Activated CD4-positive, alpha-beta T cell treated with anti-CD3 and anti-CD28 coated beads for 36 hours (primary cell): Measurements from ENCODE around the gene BTBD6. TPM values are rescaled to one million over a fixed set of nuclear protein-coding genes. Genes with fewer than 3 reads are reported as not detected.

Experiments used
- ATAC-seq: fragments of 200-7000 bp; cut with Tn5 transposase; one replicate; pipeline ENCODE4 v1.10.0; 2021; ENCODE audit warnings: mild to moderate bottlenecking, moderate library complexity
- CTCF ChIA-PET: fragments of 350-600 bp; sonication (Branson Sonifier 250); formaldehyde crosslinking; loops from one replicate; lab custom pipeline; 2021; ENCODE audit warnings: antibody characterized with exemption; lab: Charles Lee
- POLR2A ChIA-PET: fragments of 350-600 bp; sonication (Branson Sonifier 250); formaldehyde crosslinking; loops from one replicate; lab custom pipeline; 2021; ENCODE audit warnings: antibody characterized with exemption, inconsistent platforms; lab: Charles Lee
- DNase-seq: peaks from one replicate; pipeline ENCODE4 v3.0.0-alpha.2; 2020
- H3K27ac Mint-ChIP-seq: one replicate; pipeline ENCODE4 v1.8.0; 2021; ENCODE audit warnings: mixed read lengths
- H3K27me3 Mint-ChIP-seq: one replicate; pipeline ENCODE4 v1.8.0; 2021; ENCODE audit warnings: mixed read lengths
- H3K36me3 Mint-ChIP-seq: one replicate; pipeline ENCODE4 v1.8.0; 2021; ENCODE audit warnings: low read depth, mixed read lengths
- H3K4me1 Mint-ChIP-seq: one replicate; pipeline ENCODE4 v1.8.0; 2021; ENCODE audit warnings: mixed read lengths
- H3K4me3 Mint-ChIP-seq: one replicate; pipeline ENCODE4 v1.8.0; 2021; ENCODE audit warnings: mild to moderate bottlenecking, moderate library complexity, mixed read lengths
- H3K9me3 Mint-ChIP-seq: one replicate; pipeline ENCODE4 v1.8.0; 2021; ENCODE audit warnings: low read depth, mixed read lengths
- intact Hi-C, 2 experiments: fragments of 100-400 bp; cut with DNase I in 1 of 2; cut with micrococcal nuclease in 1 of 2; formaldehyde crosslinking; loops; one replicate each; pipeline versions ENCODE4 v1.14.2 to v1.15.1; 2022 to 2024; cut with DNase I, micrococcal nuclease
- total RNA-seq, 2 experiments: library from RNA; stranded (reverse); gene quantifications; one replicate each; pipeline ENCODE4 v1.2.3, GENCODE V29; 2021

The BTBD6 gene
- total RNA-seq, 2 experiments from 2014 or later: 18.9 to 23.2 TPM

GRCh38 chr14:105255021-105255507, 6.7 kb downstream of the BTBD6 start:
- no peaks in the 10 kb centered on the region for H3K27me3 Mint-ChIP-seq
- no peaks in the 10 kb centered on the region for H3K9me3 Mint-ChIP-seq
- POLR2A ChIA-PET: interaction anchor here (0.6 kb wide), 1 partner anchor 12 kb away, joined by 11 read pairs; no protein-coding TSS in a partner anchor
- no peak overlapping the region for H3K4me3 Mint-ChIP-seq
- intact Hi-C loops: no loop called here
- H3K36me3 Mint-ChIP-seq: peaks cover 5% of the 10 kb centered on the region
- no peak overlapping the region for H3K27ac Mint-ChIP-seq
- no peaks in the 10 kb centered on the region for H3K4me1 Mint-ChIP-seq
- CTCF ChIA-PET: interaction anchor here (0.6 kb wide), 1 partner anchor 90 kb away, joined by 5 read pairs; no protein-coding TSS in a partner anchor
- ATAC-seq (no peak), DNase-seq (no peak)

DNA sequence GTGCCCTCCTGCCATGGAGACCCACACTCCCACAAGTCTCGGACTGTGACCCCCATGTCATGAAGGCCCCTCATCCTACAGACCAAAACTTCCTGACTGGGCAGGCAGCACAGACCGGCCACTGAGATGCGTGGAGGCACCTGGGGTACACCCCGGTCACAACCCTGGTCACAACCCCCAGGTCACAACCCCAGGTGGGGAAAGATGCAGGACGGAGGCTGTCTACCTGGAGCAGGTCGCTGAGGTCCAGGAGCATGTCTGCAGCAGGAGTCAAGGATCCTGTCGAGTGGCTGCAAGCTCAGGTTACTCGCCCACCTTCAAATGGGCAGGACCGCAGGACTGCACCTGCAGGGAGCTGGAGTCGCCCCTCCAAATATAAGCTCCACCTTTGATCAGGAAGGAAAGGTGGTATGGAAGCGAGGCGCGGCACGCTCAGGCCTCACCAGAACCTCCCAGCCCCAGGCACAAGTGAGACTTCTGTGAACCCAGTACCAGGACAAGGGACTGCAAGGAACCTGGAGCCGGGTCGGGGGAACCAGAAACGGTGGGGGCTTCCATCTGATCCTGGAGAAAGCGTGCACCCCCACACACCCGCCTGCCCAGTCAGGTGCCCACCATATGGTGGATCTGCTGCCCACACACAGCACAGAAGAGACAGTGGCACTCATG, 8.1 kb downstream of the BTBD6 start:
- DNase-seq: no peak
- ChIA-PET CTCF (no interaction called here), POLR2A (no interaction called here)
- no peaks in the 10 kb centered on the region for H3K27me3 Mint-ChIP-seq
- H3K9me3 Mint-ChIP-seq: no peaks in the 10 kb centered on the region
- no peak for ATAC-seq
- no peak overlapping the region for H3K27ac Mint-ChIP-seq
- peaks cover 1% of the 10 kb centered on the region for H3K36me3 Mint-ChIP-seq
- H3K4me1 Mint-ChIP-seq: no peaks in the 10 kb centered on the region
- intact Hi-C loops: no loop called here
- no peak overlapping the region for H3K4me3 Mint-ChIP-seq

DNA sequence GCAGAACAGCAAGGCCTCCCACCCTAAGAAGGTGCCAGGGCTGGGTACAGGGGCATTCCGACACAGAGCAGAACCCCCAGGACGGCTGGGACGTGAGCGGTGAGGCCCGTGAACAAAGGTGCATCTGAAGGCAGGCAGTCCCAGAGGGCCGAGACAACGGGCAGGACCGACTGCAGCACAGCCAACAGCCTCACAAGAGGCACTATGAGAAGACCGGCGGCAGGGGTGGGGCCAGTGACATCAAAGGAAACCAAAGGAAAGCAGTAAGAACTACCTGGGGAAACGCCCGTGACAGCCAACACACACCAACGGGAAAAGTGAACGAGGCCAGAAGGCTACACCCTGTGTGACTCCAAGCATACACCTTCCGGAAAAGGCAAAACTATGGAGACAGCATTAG, 9.1 kb downstream of the BTBD6 start:
- Mint-ChIP-seq H3K27me3 (no peaks in the 10 kb centered on the region), H3K4me3 (no peak overlapping the region), H3K9me3 (no peaks in the 10 kb centered on the region), H3K4me1 (no peaks in the 10 kb centered on the region), H3K27ac (no peak overlapping the region), H3K36me3 (peaks cover 1% of the 10 kb centered on the region)
- no peak for ATAC-seq
- intact Hi-C loops: no loop called here
- DNase-seq: no peak
- CTCF ChIA-PET: no interaction called here
- POLR2A ChIA-PET: no interaction called here

- Mint-ChIP-seq H3K4me3 (no peak overlapping the region), H3K27ac (no peak overlapping the region), H3K36me3 (peaks cover 2% of the 10 kb centered on the region), H3K27me3 (no peaks in the 10 kb centered on the region), H3K4me1 (no peaks in the 10 kb centered on the region), H3K9me3 (no peaks in the 10 kb centered on the region)
- no peak for ATAC-seq
- ChIA-PET CTCF (interaction anchor here (2.0 kb wide), 1 partner anchor 93 kb away, joined by 6 read pairs; no protein-coding TSS in a partner anchor), POLR2A (no interaction called here)
- intact Hi-C loops: no loop called here
- no peak for DNase-seq
These were observed 10.5 kb downstream of the BTBD6 start for GRCh38 chr14:105258846-105259245.

DNA sequence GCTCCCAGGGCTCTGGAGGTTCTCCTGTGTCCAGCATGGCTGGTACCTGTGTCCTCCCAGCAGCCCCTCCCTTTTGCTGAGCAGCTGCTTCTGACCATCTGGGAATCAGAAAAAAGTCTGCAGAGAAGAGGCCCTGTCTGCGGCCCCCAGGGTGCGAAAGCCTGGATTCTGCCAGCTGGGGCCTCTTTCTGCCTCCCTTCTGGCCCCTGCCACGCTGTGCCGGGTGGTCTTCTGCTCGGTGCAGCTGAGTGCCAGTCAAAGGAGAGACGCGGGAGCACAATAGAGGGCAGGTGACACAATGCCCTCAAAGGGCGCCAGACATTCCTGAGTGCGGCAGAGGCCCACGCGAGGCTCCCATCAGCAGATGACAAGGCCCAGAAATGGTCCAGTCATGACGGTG, 12.6 kb downstream of the BTBD6 start:
- no peak overlapping the region for H3K27ac Mint-ChIP-seq
- H3K36me3 Mint-ChIP-seq: peaks cover 6% of the 10 kb centered on the region
- no peak for DNase-seq
- H3K9me3 Mint-ChIP-seq: no peaks in the 10 kb centered on the region
- ChIA-PET POLR2A (no interaction called here), CTCF (no interaction called here)
- no peaks in the 10 kb centered on the region for H3K27me3 Mint-ChIP-seq
- ATAC-seq: no peak
- intact Hi-C loops: no loop called here
- no peak overlapping the region for H3K4me3 Mint-ChIP-seq
- no peaks in the 10 kb centered on the region for H3K4me1 Mint-ChIP-seq

DNA sequence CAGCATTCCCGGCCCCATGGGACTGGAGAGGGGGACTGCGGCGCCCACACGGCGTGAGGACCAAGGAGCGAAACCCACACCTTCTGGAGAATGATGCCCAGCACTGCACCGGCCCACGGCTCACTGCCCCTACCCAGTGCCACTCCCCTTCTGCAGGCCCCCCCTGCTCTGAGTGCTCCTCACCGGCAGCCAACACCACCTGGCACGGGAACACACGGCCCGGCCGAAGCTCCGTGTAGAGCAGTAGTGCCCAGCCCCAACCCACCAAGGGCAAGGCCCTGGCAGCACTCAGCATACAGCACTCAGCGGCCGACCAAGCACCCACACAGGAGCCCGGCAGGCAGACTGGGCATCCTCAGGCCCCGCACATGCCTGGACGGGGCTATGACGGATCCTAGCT, 13.4 kb downstream of the BTBD6 start:
- DNase-seq (no peak), ATAC-seq (no peak)
- Mint-ChIP-seq H3K4me3 (no peak overlapping the region), H3K27ac (no peak overlapping the region), H3K4me1 (no peaks in the 10 kb centered on the region), H3K36me3 (peaks cover 8% of the 10 kb centered on the region), H3K27me3 (no peaks in the 10 kb centered on the region), H3K9me3 (no peaks in the 10 kb centered on the region)
- intact Hi-C loops: no loop called here
- ChIA-PET CTCF (no interaction called here), POLR2A (no interaction called here)

- peaks cover 11% of the 10 kb centered on the region for H3K36me3 Mint-ChIP-seq
- POLR2A ChIA-PET: no interaction called here
- H3K9me3 Mint-ChIP-seq: no peaks in the 10 kb centered on the region
- no peak for DNase-seq
- no peaks in the 10 kb centered on the region for H3K4me1 Mint-ChIP-seq
- ATAC-seq: no peak
- intact Hi-C loops: loop anchor here in 1 of 2 experiments (5.0 kb wide), 1 partner anchor 84 kb away; no protein-coding TSS in a partner anchor
- H3K27ac Mint-ChIP-seq: no peak overlapping the region
- CTCF ChIA-PET: interaction anchor here (0.6 kb wide), 1 partner anchor 139 kb away, joined by 3 read pairs; no protein-coding TSS in a partner anchor
- no peak overlapping the region for H3K4me3 Mint-ChIP-seq
- H3K27me3 Mint-ChIP-seq: no peaks in the 10 kb centered on the region
These were observed 19.7 kb downstream of the BTBD6 start for GRCh38 chr14:105267820-105268548.

GRCh38 chr14:105268736-105269354, 20.5 kb downstream of the BTBD6 start:
- ATAC-seq: no peak
- intact Hi-C loops: loop anchor here in 1 of 2 experiments (5.0 kb wide), 1 partner anchor 83 kb away; no protein-coding TSS in a partner anchor

GRCh38 chr14:105269405-105269804, 21.1 kb downstream of the BTBD6 start:
- H3K27me3 Mint-ChIP-seq: no peaks in the 10 kb centered on the region
- H3K9me3 Mint-ChIP-seq: no peaks in the 10 kb centered on the region
- H3K4me3 Mint-ChIP-seq: no peak overlapping the region
- peaks cover 8% of the 10 kb centered on the region for H3K36me3 Mint-ChIP-seq
- H3K4me1 Mint-ChIP-seq: no peaks in the 10 kb centered on the region
- ATAC-seq (no peak), DNase-seq (no peak)
- CTCF ChIA-PET: no interaction called here
- no peak overlapping the region for H3K27ac Mint-ChIP-seq
- intact Hi-C loops: loop anchor here in 1 of 2 experiments (5.0 kb wide), 1 partner anchor 83 kb away; no protein-coding TSS in a partner anchor
- POLR2A ChIA-PET: no interaction called here

More at GRCh38 chr14:105268736-105269354, 20.5 kb downstream of the BTBD6 start:
- no peak for DNase-seq
- no peak overlapping the region for H3K27ac Mint-ChIP-seq
- H3K36me3 Mint-ChIP-seq: peaks cover 10% of the 10 kb centered on the region
- H3K9me3 Mint-ChIP-seq: no peaks in the 10 kb centered on the region
- ChIA-PET CTCF (no interaction called here), POLR2A (no interaction called here)
- no peaks in the 10 kb centered on the region for H3K4me1 Mint-ChIP-seq
- no peaks in the 10 kb centered on the region for H3K27me3 Mint-ChIP-seq
- H3K4me3 Mint-ChIP-seq: no peak overlapping the region

DNA sequence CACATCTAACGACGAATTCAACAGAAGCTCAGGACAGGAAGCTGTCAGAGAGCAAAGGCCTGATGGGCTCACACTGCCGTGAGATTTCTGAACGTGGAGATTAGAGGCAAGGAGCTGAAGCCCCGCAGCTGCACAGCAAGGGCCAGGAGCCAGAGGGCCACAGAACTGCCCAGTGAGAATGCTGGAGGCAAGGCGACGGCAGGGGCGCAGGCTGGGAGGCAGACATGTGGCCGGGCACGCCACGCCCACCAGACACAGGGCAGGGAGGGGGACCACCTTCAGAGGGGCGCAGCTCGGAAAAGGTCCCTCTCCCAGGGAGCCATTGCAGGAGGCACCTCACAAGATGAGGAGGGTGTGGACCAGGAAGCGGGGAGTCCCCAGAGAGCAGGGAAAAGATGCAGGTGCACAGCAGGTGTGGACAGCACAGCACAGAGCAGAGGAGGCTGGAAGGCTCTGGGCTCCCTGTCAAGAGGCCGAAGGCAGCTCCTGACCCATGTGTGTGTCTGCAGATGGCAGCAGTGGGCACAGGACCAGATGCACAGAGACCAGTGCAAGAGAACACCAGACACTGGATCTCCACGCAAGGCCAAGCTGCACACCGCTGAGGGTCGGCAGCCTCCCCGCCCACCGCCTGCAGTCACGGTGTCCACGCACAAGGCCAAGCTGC, 23.0 kb downstream of the BTBD6 start:
- DNase-seq (no peak), ATAC-seq (no peak)
- intact Hi-C loops: no loop called here
- H3K27me3 Mint-ChIP-seq: no peaks in the 10 kb centered on the region
- no peaks in the 10 kb centered on the region for H3K9me3 Mint-ChIP-seq
- ChIA-PET POLR2A (no interaction called here), CTCF (interaction anchor here (0.7 to 0.8 kb wide), 2 partner anchors 60 to 161 kb away, joined by 4 read pairs; no protein-coding TSS in a partner anchor)
- H3K4me1 Mint-ChIP-seq: no peaks in the 10 kb centered on the region
- no peak overlapping the region for H3K4me3 Mint-ChIP-seq
- peaks cover 4% of the 10 kb centered on the region for H3K36me3 Mint-ChIP-seq
- no peak overlapping the region for H3K27ac Mint-ChIP-seq

- no peaks in the 10 kb centered on the region for H3K4me1 Mint-ChIP-seq
- H3K27me3 Mint-ChIP-seq: no peaks in the 10 kb centered on the region
- peaks cover 2% of the 10 kb centered on the region for H3K36me3 Mint-ChIP-seq
- intact Hi-C loops: no loop called here
- ChIA-PET CTCF (no interaction called here), POLR2A (no interaction called here)
- no peak for DNase-seq
- no peaks in the 10 kb centered on the region for H3K9me3 Mint-ChIP-seq
- no peak overlapping the region for H3K4me3 Mint-ChIP-seq
- ATAC-seq: no peak
- no peak overlapping the region for H3K27ac Mint-ChIP-seq
These were observed 24.3 kb downstream of the BTBD6 start for GRCh38 chr14:105272623-105273022.
